K562 (cell line): Measurements from ENCODE around the gene RDH13. TPM values are rescaled to one million over a fixed set of nuclear protein-coding genes. Genes with fewer than 3 reads are reported as not detected.

ENCODE experiments used
- ATAC-seq: fragments of 200-7000 bp; cut with Tn5 transposase; 3 replicates; pipeline ENCODE4 v1.9.1; 2020; ENCODE audit warnings: moderate library complexity
- BruUV-seq: library from RNA; stranded (reverse); fragments of 400-500 nt; replicated peaks from 2 replicates; lab custom pipeline; 2021; lab: Mats Ljungman, UMichigan
- CTCF ChIA-PET: fragments of 300-600 bp; formaldehyde crosslinking; extraction: SDS; loops from one replicate; lab custom pipeline; 2021; ENCODE audit warnings: low intra/inter-chr PET ratio; lab: Yijun Ruan, JAX
- POLR2A ChIA-PET: fragments of 300-600, 350-650 bp; sonication (Branson Sonifier 250); formaldehyde crosslinking; extraction: SDS; loops from one replicate; lab custom pipeline; 2021; ENCODE audit warnings: antibody characterized with exemption, inconsistent platforms; lab: Yijun Ruan, JAX
- DNase-seq, 4 experiments: peaks; one replicate each; pipeline versions ENCODE4 v3.0.0 to v3.0.0-alpha.2; 2011 to 2018; ENCODE audit warnings: low spot score in 3 of 4, mixed read lengths in 3 of 4; ENCODE audit errors: extremely low read depth in 1 of 4
- FAIRE-seq: peaks from 2 replicates; lab custom pipeline; 2011; peaks lifted over from hg19 to GRCh38; lab: Jason Lieb, UNC
- H2AFZ ChIP-seq: 2 replicates; pipeline ENCODE4 v1.6.0; 2011; ENCODE audit warnings: low read depth, low read length, control low read depth, inconsistent platforms
- H3K27ac ChIP-seq: fragments of 200-600 bp; 3 replicates; pipeline ENCODE4 v1.8.0; 2011; ENCODE audit warnings: low read depth, mild to moderate bottlenecking, control low read depth, inconsistent platforms, low read length, moderate library complexity, mixed read lengths; ENCODE audit errors: extremely low read depth
- H3K27me3 ChIP-seq, 2 experiments: fragments of 300-600 bp in 1 of 2; 2 replicates in 1 of 2; 3 replicates in 1 of 2; pipeline versions ENCODE4 v1.6.0 to v1.8.0; 2011; ENCODE audit warnings: inconsistent platforms in 2 of 2, low read length in 2 of 2, mild to moderate bottlenecking in 1 of 2, mixed read lengths in 1 of 2, moderate library complexity in 1 of 2; ENCODE audit not compliant: control insufficient read depth in 2 of 2, insufficient read depth in 2 of 2
- H3K36me3 ChIP-seq: fragments of 300-600 bp; 3 replicates; pipeline ENCODE4 v1.8.0; 2011; ENCODE audit warnings: mild to moderate bottlenecking, low read length, inconsistent platforms; ENCODE audit not compliant: control insufficient read depth, insufficient read depth
- H3K4me1 ChIP-seq, 2 experiments: fragments of 200-600 bp in 1 of 2; replicated peaks in 1 of 2; 2 replicates in 1 of 2; 3 replicates in 1 of 2; pipeline versions ENCODE4 v1.5.1 to v1.8.0; 2011; ENCODE audit warnings: inconsistent platforms in 2 of 2, low read length in 2 of 2, mild to moderate bottlenecking in 1 of 2, mixed read lengths in 1 of 2, moderate library complexity in 1 of 2; ENCODE audit not compliant: control insufficient read depth in 2 of 2, insufficient read depth in 2 of 2
- H3K4me2 ChIP-seq: 2 replicates; pipeline ENCODE4 v1.6.1; 2011; ENCODE audit warnings: low read length, control low read depth, inconsistent platforms, mixed read lengths; ENCODE audit not compliant: insufficient read depth
- H3K4me3 ChIP-seq: fragments of 200-600 bp; sonication (generic), shearing (Covaris generic); 2 replicates; pipeline ENCODE4 v1.5.1; 2016; ENCODE audit warnings: control low read depth, inconsistent platforms
- H3K79me2 ChIP-seq: fragments of 200-600 bp; 3 replicates; pipeline ENCODE4 v1.8.0; 2011; ENCODE audit warnings: low read length, inconsistent platforms; ENCODE audit not compliant: control insufficient read depth, insufficient read depth
- H3K9ac ChIP-seq, 2 experiments: 2 replicates each; pipeline versions ENCODE4 v1.6.0 to v1.6.1; 2011; ENCODE audit warnings: low read depth in 2 of 2, low read length in 2 of 2, control low read depth in 1 of 2, inconsistent platforms in 1 of 2, mild to moderate bottlenecking in 1 of 2, mixed read lengths in 1 of 2; ENCODE audit not compliant: insufficient read depth in 1 of 2
- H3K9me1 ChIP-seq: one replicate; pipeline ENCODE4 v1.6.0; 2011; ENCODE audit warnings: inconsistent platforms, mild to moderate bottlenecking, low read length, moderate library complexity; ENCODE audit not compliant: control insufficient read depth, insufficient read depth
- H3K9me3 ChIP-seq: replicated peaks from 2 replicates; pipeline ENCODE4 v1.5.1; 2011; ENCODE audit warnings: low read depth, low read length, inconsistent platforms; ENCODE audit not compliant: control insufficient read depth, insufficient read depth
- H4K20me1 ChIP-seq: replicated peaks from 2 replicates; pipeline ENCODE4 v1.6.1; 2011; ENCODE audit warnings: low read length, inconsistent platforms, mixed read lengths; ENCODE audit not compliant: control insufficient read depth, insufficient read depth
- ATF2 ChIP-seq: sonication (generic); formaldehyde crosslinking; IDR thresholded peaks from 2 replicates; pipeline ENCODE4 v1.8.1; 2022; ENCODE audit warnings: missing genetic modification reagents
- BRD4 ChIP-seq: fragments of 200-600 bp; sonication (generic); IDR thresholded peaks from 2 replicates; pipeline ENCODE4 v1.6.1; 2017; ENCODE audit warnings: inconsistent platforms
- CBFA2T2 ChIP-seq: fragments of 450-650 bp; conservative IDR thresholded peaks from 2 replicates; pipeline ENCODE4 v1.6.1; 2017; ENCODE audit warnings: mild to moderate bottlenecking
- ETS2 ChIP-seq: IDR thresholded peaks from 2 replicates; pipeline ENCODE4 v1.6.1; 2016; ENCODE audit warnings: borderline replicate concordance, missing genetic modification characterization, mild to moderate bottlenecking, moderate library complexity, missing compliant biosample characterization; ENCODE audit not compliant: poor library complexity, severe bottlenecking
- NR2F6 ChIP-seq: fragments of 450-650 bp; formaldehyde crosslinking; IDR thresholded peaks from 2 replicates; pipeline ENCODE4 v1.4.0; 2020; ENCODE audit warnings: mild to moderate bottlenecking
- PHB ChIP-seq: fragments of 250-450 bp; sonication (Bioruptor Pico); IDR thresholded peaks from 2 replicates; pipeline ENCODE4 v1.5.0; 2021
- RCOR1 ChIP-seq, 2 experiments: IDR thresholded peaks; 2 replicates each; pipeline ENCODE4 v1.6.1; 2012; ENCODE audit warnings: low read depth in 2 of 2, low read length in 2 of 2, borderline replicate concordance in 1 of 2, improper control_type of control experiment in 1 of 2
- SP2 ChIP-seq: IDR thresholded peaks from 2 replicates; pipeline ENCODE4 v1.6.1; 2011; ENCODE audit warnings: mild to moderate bottlenecking, low read depth, low read length, moderate library complexity; ENCODE audit not compliant: poor library complexity, severe bottlenecking; ENCODE audit errors: extremely low read depth
- ZNF165 ChIP-seq: fragments of 250-450 bp; sonication (Bioruptor Pico); IDR thresholded peaks from 2 replicates; pipeline ENCODE4 v1.4.0; 2020; ENCODE audit warnings: borderline replicate concordance
- ZNF511 ChIP-seq: sonication (generic); formaldehyde crosslinking; IDR thresholded peaks from 2 replicates; pipeline ENCODE4 v1.8.0; 2022; ENCODE audit warnings: mild to moderate bottlenecking, missing genetic modification reagents
- WGBS: fragments of 100-300 bp; shearing (Covaris generic); methylation state at CpG from one replicate; pipeline ENCODE4 v1.1.6; 2016; ENCODE audit warnings: low coverage, mixed read lengths; ENCODE audit not compliant: insufficient coverage; ENCODE audit errors: missing lambda C conversion rate; 5-methylcytosine and 5-hydroxymethylcytosine counted together
- in situ Hi-C: fragments of 300-500 bp; cut with MboI; formaldehyde crosslinking; loops from 4 replicates; pipeline ENCODE4 v1.15.0; 2018; ENCODE audit warnings: inconsistent platforms, mixed read lengths
- intact Hi-C: fragments of 100-400 bp; cut with micrococcal nuclease; formaldehyde crosslinking; loops from 2 replicates; pipeline ENCODE4 v1.14.2; 2022
- polyA plus RNA-seq, 8 experiments: library from polyadenylated mRNA; depleted of rRNA in 4 of 8; stranded (reverse) in 5 of 8; unstranded in 3 of 8; fragments of >200 nt; fragmentation: Nextera tagmentation in 2 of 8; fragmentation: Illumina TruSeq in 1 of 8; extraction: Ambion mirVana in 2 of 8; extraction: Trizol in 1 of 8; gene quantifications; 2 replicates each; pipeline versions ENCODE4 v1.2.1 to v1.2.3, GENCODE V29; 2011 to 2014; ENCODE audit warnings: inconsistent platforms in 1 of 8, missing spikeins in 1 of 8
- total RNA-seq, 7 experiments: library from RNA; depleted of rRNA in 6 of 7; stranded (reverse); fragments of >200 nt in 6 of 7; fragmentation: Illumina TruSeq in 2 of 7; extraction: Trizol in 2 of 7; gene quantifications; 2 replicates each; pipeline versions ENCODE4 v1.2.1 to v1.2.3, GENCODE V29; 2011 to 2021; ENCODE audit warnings: low replicate concordance in 1 of 7

Gene RDH13
- total and polyA plus RNA-seq, 9 of the 15 experiments (the other 6 are each of a cell fraction or from before 2014, with no cell fraction given): 7.5 to 70.3 (median 39.5) TPM

- ATAC-seq (no peak), FAIRE-seq (no peak), DNase-seq (no peak)
- CTCF ChIA-PET: interaction anchor here (0.6 kb wide), 1 partner anchor 20 kb away, joined by 3 read pairs; no protein-coding TSS in a partner anchor
- Histone ChIP-seq H3K9ac (no peak overlapping the region), H3K9me1 (no peaks in the 10 kb centered on the region), H3K27ac (no peak overlapping the region), H3K4me1 (peaks cover 7 to 13% of the 10 kb centered on the region in 2 experiments), H3K27me3 (no peaks in the 10 kb centered on the region), H3K36me3 (peaks cover 32% of the 10 kb centered on the region; the same call in 2 of the 3 replicates), H3K79me2 (no peaks in the 10 kb centered on the region), H3K4me2 (no peak overlapping the region), H4K20me1 (no peaks in the 10 kb centered on the region), H3K9me3 (peaks cover 8% of the 10 kb centered on the region), H2AFZ (no peak overlapping the region)
- BruUV-seq: no TSS peak
- intact Hi-C loops: no loop called here
- in situ Hi-C loops: no loop called here
- 44% methylated on average over 4 of the region's 5 CpGs for WGBS
- POLR2A ChIA-PET: interaction anchor here (1.1 kb wide), 1 partner anchor 9 kb away, joined by 4 read pairs; no protein-coding TSS in a partner anchor
- TF ChIP-seq NR2F6 (no peak), CBFA2T2 (no peak), ZNF511 (CRISPR knock-in tag) (no peak), RCOR1 (IDR thresholded peaks at IDR 0.05; ENCODE audit: borderline replicate concordance in 1 of 2, low read depth in 2 of 2, low read length in 2 of 2) (no peak), ATF2 (CRISPR knock-in tag) (no peak), ETS2 (no peak), PHB (CRISPR knock-in tag) (no peak), SP2 (no peak), BRD4 (no peak), ZNF165 (no peak)
- TF ChIP-seq, all 486 proteins: peak for 0
- H3K4me3 ChIP-seq: no peak overlapping the region
Observed at GRCh38 chr19:55000761-55001160, 62.2 kb downstream of the RDH13 start.
